ENCODE measurements around the gene GMPR. TPM values are rescaled to one million over a fixed set of nuclear protein-coding genes. Genes with fewer than 3 reads are reported as not detected.

GMPR gene
- total and polyA plus RNA-seq, 10 of the 15 experiments (the other 5 are each of a cell fraction or from before 2014, with no cell fraction given): 0.15 to 1.8 (median 0.49) TPM; not detected in 1

DNA sequence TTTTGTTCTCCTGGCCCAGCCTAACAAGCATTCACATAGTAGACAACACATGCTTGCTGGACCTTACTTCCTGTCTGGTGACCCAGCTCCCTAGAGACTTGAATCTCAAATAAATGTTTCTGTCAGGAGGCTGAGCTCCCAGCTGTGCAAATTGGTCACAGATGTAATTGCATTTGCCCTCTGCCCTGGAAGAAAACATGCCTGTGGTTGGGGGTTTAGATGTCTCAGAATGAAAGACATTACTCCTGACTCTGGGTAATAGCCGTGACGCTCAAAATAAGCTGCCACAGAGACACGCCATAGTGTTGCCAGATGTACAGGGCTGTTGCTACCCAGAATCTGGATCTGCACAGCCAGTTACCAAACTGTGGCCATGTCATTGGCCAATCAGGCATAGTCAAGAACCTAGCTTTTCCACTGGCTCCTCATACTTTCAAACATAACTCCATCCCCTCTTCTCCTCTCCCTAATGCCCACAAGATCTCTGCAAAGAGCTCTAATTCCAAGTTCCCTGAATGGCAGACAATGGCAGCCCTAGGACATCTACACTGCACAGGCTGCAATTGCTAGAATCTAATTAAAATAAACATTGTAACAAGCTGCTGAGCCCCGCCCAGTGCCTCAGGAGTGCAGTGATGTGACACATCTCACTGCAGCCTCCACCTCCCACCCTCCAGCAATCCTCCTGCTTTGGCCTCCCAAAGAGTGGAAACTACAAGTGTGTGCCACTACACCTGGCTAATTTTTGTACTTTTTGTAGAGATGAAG lies 32.8 kb upstream of the GMPR start (continued):
- TF ChIP-seq PKNOX1 (IDR thresholded peaks at IDR 0.05) (peak; percentile 62; the same call in 1 of the 2 replicates), ZSCAN29 (IDR thresholded peaks at IDR 0.05) (no peak), ZNF24 (IDR thresholded peaks at IDR 0.05) (no peak), NKRF (conservative IDR thresholded peaks at IDR 0.05) (no peak), TARDBP (IDR thresholded peaks at IDR 0.05; ENCODE audit: borderline replicate concordance) (no peak), MEF2A (IDR thresholded peaks at IDR 0.05; ENCODE audit: insufficient read depth, low read depth, low read length) (peak; percentile 64), SUZ12 (IDR thresholded peaks at IDR 0.05; ENCODE audit: unreplicated experiment) (no peak), MEF2B (IDR thresholded peaks at IDR 0.05; ENCODE audit: partially characterized antibody, poor library complexity, severe bottlenecking) (peak; percentile 99), PML (IDR thresholded peaks at IDR 0.05; ENCODE audit: low read length) (no peak), IKZF2 (IDR thresholded peaks at IDR 0.05) (peak; percentile 50 to 65; a peak in 2 of 4 replicates), IKZF1 (conservative IDR thresholded peaks at IDR 0.05) (peak; percentile 75), NFIC (IDR thresholded peaks at IDR 0.05; ENCODE audit: low read depth, low read length) (peak; percentile 73; the same call in 1 of the 2 replicates), ZNF274 (IDR thresholded peaks at IDR 0.05; ENCODE audit: insufficient read depth, insufficient read length) (no peak), ZNF687 (IDR thresholded peaks at IDR 0.05) (peak; percentile 100), IRF5 (IDR thresholded peaks at IDR 0.05; ENCODE audit: borderline replicate concordance) (no peak), GATAD2B (conservative IDR thresholded peaks at IDR 0.05; ENCODE audit: low read depth) (peak; percentile 55)
- TF ChIP-seq, protein P1, sequence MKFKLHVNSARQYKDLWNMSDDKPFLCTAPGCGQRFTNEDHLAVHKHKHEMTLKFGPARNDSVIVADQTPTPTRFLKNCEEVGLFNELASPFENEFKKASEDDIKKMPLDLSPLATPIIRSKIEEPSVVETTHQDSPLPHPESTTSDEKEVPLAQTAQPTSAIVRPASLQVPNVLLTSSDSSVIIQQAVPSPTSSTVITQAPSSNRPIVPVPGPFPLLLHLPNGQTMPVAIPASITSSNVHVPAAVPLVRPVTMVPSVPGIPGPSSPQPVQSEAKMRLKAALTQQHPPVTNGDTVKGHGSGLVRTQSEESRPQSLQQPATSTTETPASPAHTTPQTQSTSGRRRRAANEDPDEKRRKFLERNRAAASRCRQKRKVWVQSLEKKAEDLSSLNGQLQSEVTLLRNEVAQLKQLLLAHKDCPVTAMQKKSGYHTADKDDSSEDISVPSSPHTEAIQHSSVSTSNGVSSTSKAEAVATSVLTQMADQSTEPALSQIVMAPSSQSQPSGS (IDR thresholded peaks at IDR 0.05; ENCODE audit: low read length): peak; percentile 74; the same call in 1 of the 2 replicates
- TF ChIP-seq, protein P2, sequence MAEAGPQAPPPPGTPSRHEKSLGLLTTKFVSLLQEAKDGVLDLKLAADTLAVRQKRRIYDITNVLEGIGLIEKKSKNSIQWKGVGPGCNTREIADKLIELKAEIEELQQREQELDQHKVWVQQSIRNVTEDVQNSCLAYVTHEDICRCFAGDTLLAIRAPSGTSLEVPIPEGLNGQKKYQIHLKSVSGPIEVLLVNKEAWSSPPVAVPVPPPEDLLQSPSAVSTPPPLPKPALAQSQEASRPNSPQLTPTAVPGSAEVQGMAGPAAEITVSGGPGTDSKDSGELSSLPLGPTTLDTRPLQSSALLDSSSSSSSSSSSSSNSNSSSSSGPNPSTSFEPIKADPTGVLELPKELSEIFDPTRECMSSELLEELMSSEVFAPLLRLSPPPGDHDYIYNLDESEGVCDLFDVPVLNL (IDR thresholded peaks at IDR 0.05; ENCODE audit: low read depth, low read length): no peak
